ENCODE measurements around the gene GNB2.
"Not testable (repeated sequence)": the region's sequence is repeated elsewhere in the genome, so short reads cannot be mapped to it uniquely, and the experiment has no call there.

GNB2 gene

DNA sequence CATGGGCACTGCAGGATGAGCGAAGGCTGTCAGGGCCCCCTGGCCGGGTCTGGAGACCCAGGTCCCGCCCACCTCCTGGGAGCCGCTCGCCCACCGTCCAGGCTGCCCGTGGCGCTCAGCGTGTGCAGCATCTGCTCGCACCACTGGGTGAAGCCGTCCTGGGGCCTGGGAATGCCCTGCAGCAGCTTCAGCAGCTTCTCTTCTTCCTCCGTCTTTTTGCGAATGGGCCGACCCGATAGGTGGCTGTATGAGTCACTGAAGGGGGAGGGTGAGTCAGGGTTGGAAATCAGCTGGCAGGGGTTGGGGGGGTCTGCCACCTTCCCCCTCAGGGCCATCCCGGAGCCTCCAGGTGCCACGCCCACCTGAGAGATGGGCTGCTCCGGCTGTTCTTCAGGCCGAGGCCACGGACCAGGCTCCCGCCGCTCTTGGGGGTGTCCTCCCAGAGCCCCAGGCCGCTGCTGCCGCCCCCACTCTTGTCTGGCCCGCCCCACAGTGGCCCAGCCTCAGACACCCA, 8.7 kb downstream of the GNB2 start:
- no peak for DNase-seq

DNA sequence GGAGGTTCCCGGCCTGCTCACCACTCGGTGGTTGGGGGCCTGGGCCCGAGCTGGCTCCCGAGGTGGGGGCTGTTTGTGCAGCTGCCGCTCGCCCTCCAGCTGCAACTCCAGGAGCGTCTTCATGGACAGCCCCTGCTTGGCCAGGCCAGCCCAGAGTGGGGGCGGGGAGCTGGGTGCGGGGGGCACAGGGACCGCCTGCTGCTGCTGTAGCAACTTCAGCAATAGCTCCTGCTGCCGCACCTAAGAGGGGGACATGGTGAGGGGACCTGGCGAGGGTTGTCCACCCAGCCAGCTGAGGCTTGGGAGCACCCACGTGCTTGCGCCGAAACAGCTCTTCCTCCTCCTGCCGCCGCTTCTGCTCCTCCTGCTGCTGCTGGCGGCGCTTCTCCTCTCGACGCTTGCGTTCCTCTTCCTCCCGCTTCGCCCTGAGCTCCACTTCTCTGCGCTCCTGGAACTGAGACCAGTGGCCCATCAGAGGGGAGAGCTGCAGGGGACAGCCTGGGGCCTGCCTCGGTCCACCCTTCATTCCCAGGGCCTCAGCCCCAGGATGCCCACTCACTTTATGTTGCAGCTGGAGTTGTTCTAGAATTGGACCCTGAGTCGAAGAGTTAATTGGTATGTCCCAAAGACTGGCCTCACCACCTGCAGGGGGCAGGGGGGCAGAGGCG, 9.6 kb downstream of the GNB2 start:
- DNase-seq: no peak

DNA sequence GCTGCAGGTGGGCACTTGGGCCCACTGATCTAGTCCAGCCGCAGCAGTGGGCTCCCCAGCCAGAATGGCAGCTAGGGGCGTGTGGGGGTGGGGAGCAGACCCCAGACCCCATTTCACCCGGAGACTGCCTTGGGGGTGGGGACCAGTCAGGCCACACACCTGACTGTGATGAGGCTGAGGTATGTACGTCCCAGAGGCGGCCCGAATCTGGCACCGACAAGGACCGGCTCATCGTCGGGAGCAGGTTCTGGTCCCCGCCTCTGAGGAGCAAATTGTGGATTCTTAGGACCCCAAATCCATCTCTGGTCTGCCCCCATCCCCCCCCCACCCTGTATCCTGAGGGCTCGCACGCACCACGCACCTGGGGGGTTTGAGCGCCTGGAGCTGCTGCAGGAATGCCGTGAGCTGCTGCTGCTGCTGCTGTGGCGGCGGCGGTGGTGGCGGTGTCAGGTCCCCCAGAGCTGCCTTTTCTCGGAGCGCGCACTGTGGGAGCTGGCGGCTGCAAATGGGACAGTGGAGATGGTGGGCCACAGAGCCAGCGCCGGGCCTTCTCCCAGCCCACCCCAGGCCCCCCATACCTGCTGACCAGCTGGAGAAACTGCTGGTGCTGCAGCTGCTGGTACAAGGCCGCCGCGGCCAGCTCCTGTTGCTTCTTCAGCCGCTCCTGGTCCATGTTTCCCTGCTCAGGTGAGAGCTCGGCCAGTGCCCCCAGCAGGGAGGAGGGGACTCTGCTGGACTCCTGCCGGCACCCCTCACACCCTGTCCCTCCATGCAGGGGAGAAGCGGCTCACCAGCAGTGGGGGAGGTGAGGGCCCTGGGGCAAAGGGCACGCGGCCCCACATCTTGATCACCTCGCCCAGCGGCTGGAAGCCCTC, 10.4 kb downstream of the GNB2 start:
- DNase-seq: no peak

DNA sequence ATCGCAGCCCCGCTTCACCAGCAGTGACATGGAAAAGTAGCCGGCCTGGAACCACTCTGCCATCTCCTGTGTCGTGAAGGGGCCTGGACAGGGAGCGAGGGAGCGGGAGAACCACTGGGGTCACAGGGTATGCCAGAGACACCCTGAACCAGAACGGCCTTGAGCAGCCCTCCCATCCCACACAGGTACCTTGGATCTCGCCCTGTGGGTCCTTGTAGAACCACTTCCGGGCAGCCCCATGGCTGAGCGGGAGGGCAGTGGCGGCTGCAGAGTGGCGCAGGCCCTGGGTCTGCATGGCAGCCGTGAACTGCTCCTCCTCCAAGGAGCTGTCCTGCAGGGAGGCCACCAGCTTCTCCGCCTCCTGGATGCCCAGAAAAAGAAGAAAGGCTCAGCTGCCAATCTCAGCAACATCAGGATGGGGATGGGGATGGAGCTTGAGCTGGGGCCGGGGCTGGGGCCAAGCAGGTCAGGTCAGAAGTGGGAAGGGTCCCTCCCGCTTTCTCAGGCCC, 11.0 kb downstream of the GNB2 start:
- no peak for DNase-seq

DNA sequence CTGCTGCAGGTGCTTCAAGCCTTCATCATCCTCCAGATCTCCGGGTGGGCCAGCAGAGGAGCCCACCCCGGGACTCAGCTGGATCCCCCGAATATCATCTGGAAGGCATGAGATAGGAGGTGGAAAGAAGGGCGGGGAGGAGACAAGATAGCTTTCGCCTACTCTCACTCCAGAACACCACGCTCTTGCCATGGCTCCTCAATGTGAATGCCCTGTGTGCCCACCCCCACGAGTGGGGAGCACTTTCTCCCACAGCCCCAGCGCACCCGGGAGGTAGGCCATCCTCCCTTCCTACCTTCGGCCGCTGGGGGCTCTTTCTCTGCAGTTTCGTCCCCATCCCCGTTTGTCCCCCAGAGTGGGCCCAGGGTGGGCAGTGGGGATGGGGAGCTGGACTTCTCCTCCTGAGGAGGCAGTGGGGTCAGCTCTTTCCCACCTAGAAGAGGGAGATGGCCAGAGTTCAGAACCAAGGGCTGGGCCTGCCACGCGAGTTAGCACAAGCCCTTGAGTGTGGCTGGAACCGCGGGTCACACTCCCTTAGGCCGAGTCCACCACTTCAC, 11.6 kb downstream of the GNB2 start:
- DNase-seq: no peak

DNA sequence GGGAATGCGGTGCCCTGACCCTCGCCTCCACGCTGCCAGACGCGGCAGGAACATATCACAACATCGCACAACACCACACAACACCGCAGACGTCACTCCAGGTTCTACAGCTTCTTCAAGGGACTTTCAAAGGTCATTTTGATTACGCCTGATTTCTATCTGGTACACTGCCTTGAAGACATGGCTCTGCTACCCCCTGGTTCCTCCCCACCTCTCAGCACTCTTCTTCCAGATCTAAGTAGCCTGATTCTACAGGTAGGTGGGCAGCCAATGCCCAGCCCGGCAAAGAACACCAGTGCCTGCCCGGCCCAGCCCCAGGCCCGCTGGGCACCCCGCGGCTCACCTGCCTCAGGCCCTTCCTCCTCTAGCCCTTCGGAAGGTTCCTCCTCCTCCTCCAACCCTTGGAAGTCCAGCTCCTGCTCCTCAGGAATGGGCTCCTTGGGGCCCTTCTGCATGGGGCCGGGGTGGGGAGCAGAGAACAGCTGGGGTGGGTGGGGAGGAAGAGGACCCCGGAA, 12.1 kb downstream of the GNB2 start:
- no peak for DNase-seq

DNA sequence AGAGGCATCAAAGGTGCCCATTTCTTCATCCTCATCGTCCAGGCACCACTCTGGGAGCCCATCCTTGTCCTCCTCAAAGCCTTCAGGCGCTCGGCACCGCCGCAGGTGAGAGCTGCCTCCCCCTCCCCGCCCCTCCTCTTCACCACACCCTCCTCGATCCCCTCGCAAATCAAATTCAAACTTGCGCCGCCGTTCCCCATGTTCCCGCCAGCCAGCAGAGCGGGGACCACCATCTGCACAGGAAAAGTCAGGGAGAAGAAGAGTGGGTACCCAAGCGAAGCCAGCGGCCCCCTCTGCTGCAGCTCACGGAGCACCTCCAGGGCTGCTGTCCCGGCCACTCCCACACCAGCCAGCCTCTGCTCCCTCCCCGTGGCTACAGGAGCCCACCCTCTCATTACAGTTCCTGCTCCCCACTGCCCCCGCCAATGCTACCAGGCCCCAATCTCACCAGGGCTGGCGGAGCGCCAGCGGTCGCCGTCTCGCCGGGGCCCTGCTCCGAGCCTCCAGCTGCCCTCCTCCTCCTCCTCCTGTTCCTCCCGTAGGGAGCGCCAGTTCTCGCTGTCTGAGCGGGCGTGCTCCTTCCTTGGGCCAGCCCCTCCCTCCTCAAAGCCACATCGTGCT, 12.8 kb downstream of the GNB2 start:
- no peak for DNase-seq

DNA sequence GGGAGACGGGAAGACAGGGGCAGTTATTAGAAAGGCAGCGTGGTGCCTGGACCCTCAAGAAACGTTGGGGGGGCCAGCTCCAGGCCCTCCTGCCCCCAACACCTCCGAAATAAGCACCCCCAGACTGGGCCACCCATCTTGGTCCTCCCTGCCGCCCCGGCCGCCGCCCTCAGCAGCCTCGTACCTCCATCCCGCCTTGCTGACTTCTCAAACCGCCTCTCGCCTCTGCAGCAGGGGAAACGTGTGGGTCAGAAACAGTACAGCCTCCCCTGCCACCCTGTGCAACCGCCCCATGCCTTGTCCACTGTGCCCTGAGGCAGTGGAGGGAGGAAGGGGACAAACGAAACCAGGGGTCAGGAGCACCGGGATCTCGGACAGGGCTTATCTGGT, 13.3 kb downstream of the GNB2 start:
- DNase-seq: no peak

DNA sequence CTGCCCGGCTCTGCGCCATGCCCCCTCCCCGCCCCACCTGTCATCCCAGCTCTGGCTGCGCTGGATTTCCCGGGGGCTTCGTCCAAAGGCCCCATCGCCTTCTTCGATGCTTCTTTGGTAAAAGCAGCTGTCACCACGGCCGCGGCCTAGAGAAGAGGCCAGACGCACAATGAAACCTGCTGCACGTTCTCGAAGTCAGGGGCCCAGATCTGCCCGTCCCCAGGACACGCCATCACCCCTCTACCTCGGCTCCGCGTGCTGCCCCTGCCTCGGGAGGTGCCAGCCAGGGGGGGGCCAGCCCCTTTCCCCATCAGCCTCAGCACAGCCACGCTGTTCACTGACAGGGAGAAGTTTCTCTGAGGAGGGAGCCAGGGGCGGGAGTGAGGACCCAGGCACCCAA, 13.7 kb downstream of the GNB2 start:
- no peak for DNase-seq

DNA sequence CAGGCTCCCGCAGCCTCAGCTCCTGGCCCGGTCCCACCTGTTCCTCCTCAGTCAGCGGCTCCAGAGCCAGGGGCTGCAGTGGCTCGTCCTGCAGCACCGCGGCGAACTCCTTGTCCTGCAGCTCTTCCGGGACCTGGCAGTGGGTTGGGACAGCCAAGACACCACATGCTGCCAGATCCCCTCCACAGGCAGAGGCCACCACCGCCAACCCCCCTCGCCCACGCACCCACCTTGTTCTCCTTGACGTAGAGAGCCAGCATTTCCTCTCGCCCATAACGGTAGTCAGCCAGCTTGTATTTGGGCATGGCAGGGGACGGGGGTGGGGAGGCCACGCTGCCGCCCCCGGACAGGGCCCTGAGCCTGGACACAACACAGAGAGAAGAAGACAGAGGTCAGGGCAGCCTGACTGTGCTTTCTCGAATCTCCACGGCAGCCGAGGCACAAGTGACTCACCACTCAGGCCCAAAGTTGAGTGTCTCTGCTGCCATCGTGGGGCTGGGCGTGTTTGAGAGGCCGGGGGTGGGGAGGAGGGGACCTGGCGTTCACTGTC, 14.3 kb downstream of the GNB2 start:
- no peak for DNase-seq

DNA sequence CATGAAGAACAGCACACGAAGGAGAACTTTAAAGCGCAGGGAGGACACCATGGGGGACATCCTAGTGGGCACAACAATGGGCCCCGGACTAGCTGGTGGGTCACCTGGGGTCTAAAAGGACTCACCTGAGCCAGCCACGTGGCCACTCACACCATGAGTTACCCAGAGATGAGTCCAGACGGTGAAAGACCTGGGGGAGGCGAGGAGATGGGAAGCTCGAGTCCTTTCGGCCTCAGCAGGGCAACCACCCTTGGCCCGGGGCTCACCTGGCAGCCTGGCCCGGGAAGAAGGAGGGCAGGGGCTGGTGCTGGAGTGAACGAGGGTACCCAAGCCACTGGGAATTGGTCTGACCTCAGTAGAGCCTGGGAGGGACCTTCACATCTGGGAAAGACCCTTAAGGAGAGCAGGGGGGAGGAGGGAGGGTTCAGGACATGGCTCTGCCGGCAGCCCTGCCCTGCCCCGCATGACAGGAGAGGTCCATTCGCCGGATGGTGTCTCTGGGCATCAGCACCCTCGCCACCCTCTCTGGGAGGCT, 14.9 kb downstream of the GNB2 start:
- no peak for DNase-seq

DNA sequence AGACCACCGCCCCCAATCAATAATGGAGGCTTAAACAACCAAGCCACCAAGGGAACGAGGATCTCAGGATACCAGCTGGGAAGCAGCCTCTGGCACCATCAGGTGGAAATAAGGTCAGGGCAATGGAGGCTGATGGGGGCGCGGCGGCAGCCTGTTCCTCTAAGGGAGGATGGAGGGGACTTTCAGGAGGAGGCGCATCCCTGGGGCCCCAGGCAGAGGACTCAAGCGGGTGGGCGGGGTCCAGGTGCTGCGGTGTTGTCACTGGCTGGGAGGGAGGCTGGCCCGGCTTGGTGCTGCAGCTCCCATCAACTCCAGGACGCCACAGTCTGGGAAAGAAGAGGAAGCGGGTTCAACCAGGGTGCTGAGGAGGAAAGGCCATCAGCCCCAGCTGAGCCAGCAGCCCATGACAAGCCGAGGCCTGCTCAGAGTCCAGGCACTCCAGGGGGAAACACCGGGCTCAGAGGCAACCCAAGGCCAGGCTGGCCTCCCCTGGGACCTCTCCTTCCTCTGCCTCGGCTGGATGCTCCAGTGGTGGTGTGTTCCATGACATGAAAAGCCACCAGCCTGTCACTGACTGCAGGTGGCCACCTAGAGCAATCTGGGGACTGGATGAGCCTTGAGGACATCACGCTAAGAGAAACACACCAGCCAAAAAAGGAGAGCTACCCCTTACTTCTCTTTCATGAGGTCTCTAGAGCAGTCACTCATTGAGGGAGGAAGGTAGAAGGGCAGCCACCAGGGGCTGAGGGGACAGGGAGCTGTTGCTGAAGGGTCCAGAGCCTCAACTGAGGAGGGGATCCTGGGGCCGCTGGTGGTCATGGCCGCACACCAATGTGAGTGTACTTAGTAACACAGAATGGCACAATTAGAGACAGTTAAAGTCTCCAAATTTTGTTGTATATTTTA, 15.9 kb downstream of the GNB2 start:
- no peak for DNase-seq

DNA sequence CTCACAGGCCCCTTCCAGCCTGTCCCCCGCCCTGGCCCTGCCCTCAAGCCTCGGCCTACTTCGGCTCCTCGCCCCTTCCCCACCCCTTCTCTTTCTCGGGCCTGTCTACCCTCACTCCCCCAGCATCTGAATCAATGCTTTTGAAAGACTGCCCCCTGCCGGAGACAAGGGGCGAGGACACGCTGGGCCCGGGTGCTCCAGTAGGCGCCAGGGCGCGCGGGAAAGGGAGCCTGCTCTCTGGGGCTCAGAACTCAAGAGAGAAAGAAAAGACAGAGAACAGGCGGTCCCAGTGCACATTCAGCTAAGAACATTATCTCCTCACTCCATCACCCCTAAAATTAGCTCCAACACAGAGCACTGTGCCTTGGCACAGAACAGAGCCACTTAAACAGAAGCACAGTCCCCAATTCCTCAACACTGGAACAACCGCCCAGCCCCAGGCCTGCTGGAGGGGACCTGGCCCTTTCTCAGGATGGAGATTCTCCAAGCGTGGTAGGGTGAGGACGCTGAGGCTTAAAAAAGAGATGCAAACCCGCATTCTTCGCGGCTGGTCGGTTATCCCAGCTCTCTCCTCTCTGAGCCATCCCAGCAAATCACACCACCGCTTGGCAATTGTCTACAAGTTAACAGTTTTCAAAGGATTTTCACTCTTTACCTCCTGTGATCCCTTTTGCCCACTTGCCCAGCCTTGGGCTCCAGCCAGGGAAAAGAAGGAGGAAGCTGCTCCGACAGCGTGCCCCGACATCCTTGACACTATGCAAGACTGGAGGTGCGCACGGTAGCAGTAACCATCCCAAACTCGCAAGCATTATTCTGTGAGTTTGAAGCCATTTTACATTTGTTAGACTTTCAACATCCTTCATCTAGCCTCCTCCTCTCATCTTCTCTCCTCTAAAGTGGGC, 18.4 kb downstream of the GNB2 start:
- peak; percentile 78 to 79 for DNase-seq

DNA sequence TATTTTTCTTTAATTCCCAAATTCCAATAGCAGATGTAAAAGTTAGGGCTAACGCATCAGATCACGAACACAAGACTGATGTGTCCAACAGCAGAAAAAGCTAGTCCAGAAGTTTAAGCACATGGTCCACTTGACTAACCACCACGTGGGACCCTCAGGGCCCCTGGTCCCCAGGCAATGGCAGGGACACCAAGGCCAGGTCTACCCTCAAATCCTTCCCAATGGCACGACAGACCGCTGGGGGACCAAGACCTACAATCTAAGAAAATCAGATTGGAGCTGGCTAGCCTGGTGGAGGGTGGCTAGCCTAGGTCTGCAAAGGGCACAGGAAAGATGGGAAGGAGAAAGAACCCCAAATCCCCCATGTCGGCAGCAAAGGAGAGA, 19.0 kb downstream of the GNB2 start:
- no peak for DNase-seq

DNA sequence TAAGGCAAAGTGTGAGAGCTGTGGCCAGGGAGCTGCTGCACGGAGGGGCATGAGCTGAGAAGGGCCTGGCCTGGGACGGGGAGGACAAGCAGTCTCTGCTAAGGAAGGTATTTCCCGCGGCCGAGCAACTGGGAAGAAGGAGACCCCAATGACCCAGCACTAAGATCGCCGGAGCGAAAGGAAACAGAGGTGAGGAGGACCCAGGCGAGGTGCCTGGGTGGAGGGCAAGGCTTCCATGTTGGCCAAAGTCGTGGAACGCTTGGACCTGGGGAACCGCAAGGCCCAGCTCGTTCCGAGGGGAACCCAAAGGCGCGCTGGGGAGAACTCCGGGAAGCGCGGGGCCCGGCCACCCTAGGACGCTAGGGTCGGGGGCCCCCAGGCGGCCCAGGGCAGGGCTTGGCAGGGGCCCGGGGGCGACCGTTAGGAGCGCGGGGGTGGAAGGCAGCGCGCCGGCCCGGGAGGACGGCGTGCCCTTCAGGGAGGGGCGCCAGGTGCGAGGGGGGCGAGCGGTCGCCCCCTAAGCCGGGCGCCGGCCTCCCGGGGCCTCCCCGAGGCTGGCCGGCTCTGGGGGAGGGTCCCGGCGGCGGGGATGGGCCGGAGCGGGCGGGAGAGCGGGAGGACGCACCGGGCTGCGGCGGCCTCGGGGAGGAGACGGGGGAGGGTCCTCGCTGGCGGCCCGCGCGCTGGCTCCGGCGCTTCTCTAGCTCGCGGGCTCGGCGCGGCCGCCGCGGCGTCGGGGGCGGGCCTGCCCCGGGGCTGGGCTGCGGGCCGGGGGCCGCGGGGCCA, 20.0 kb downstream of the GNB2 start:
- no peak for DNase-seq

DNA sequence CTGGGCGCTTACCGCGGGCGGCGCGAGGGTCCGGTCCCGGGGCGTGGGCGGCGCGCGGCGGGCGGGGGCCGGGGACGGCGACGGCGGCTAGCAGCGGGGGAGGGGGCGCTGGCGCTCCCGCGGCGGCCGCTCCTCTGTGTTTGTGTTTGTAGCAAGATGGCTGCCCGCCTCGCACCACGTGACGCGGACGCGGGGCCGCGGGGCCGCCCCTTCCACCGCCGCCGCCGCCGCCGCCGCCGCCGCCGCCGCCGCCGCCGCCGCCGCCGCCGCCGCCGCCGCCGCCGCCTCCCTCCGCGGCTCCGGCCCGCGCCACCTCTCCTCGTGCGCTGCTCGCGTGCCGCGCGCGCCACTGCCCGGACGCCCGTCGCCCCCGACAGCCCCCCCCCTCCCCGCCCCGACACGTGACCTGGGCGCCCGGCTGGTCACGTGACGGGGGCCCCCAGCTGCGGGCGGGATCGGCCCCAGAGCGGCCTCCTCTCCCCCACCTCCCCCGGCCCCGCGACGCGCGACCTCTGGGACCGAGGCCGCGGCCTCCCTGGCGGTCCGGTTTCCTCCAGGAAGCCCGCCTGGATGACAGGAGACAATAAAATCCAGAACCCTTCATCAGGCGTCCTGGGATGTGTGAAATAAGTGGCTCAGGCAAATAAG, 20.7 kb downstream of the GNB2 start, which contains the start of gene GIGYF1:
GIGYF1 (minus strand) TSS at position 153 of the 648 bp plus-strand sequence. CDS start 6,012 bp downstream, outside the sequence.
- DNase-seq: peak; percentile 56 to 57

DNA sequence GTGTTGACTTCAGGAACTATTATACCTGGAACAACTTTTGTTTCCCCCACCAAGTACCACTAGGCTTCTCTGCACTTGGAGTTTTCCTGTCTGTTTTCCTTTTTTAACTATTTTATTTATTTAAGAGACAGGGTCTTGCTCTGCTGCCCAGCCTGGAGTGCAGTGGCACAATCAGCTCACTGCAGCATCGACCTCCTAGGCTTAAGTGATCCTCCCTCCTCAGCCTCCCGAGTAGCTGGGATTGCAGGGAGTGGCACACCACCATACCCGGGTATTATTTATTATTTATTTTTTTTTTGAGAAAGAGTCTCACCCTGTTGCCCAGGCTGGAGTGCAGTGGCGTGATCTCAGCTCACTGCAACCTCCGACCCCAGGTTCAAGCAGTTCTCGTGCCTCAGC, 22.6 kb downstream of the GNB2 start:
- DNase-seq: no peak

DNA sequence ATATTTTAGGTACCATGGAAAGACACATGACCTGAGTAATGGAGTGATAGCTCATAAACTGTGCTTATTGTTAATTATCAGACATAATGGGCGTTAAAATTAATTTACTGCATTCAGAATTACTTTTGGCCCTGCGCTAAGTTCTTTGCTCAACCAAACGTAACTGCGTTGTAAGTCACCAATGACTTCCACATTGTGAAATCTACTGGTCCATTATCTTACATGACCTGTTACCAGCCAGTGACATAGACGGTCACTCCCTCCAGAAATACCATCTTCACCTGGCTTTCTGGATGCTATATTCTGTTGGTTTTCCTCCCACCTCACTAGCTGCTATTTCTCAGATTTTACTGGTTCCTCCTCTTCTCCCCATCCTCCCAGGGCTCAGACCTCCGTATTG, 25.5 kb downstream of the GNB2 start:
- DNase-seq: no peak

DNA sequence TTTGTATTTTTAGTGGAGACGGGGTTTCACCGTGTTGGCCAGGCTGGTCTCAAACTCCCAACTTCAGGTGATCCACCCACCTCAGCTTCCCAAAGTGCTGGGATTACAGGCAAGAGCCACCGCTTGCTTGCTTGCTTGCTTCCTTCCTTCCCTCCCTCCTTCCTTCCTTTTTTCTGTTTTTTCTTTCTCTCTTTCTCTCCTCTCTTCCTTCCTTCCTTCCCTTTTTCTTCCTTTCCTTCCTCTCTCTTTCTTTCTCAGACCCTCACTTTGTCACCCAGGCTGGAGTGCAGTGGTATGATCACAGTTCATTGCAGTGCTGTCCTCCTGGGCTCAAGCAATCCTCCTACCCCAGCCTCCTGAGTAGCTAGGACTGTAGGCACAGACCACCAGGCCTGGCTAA, 27.5 kb downstream of the GNB2 start:
- not testable (repeated sequence) for DNase-seq
